ENCODE data around the gene DENND1A.

DNA sequence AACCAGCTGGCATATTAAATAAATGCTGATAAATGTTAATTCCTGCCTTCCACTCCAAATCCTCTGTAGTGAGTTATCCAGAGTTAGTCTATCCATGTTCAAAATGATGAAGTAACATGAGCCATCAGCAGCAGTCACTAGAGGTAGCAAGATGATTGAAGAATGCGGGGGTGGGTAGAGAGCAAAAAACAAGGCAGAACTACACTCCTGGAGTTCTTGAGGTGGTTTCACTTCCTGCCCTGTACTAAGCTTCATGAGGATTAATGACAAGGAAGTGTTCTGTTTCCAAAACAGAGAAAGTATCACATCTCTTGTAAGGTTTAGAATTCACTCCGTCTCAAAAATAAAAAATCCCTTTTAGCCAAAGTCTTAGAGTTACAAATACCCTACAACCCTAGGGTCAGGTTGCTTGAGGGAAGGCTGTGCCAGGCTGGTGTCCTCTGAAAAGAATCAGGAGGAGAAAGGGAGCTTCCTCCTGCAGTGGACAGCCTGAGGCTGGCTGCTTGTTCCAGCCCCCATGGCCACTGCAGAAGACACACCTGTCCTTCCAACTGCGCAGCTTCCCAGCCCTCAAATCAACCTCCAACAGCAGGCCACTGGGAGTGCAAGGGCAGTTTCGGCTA, 180.2 kb downstream of the DENND1A start:
- TF ChIP-seq CTCF (IDR thresholded peaks at IDR 0.05; ENCODE audit: insufficient read depth, low read length, poor library complexity, severe bottlenecking) (no peak), EZH2phosphoT487 (conservative IDR thresholded peaks at IDR 0.05; ENCODE audit: low read length) (no peak)

Data from SU-DHL-6 (cell line).